Osteoblast (primary cell): Measurements from ENCODE around the gene OR1F1. TPM values are rescaled to one million over a fixed set of nuclear protein-coding genes. Genes with fewer than 3 reads are reported as not detected.

ENCODE experiments used
- DNase-seq: peaks from one replicate; pipeline ENCODE4 v3.0.0; 2011; ENCODE audit warnings: low spot score, mixed read lengths; ENCODE audit not compliant: insufficient read length; ENCODE audit errors: missing footprints
- H2AFZ ChIP-seq: 2 replicates; pipeline ENCODE4 v1.6.0; 2011; ENCODE audit warnings: mild to moderate bottlenecking, low read length
- H3K27ac ChIP-seq: 2 replicates; pipeline ENCODE4 v1.5.1; 2011; ENCODE audit warnings: mild to moderate bottlenecking, low read depth, low read length, moderate library complexity
- H3K27me3 ChIP-seq: 2 replicates; pipeline ENCODE4 v1.6.0; 2012; ENCODE audit warnings: mild to moderate bottlenecking, control low read depth, inconsistent platforms, low read length, moderate library complexity; ENCODE audit not compliant: insufficient read depth
- H3K36me3 ChIP-seq: 2 replicates; pipeline ENCODE4 v1.5.1; 2011; ENCODE audit warnings: mild to moderate bottlenecking, low read length, control low read depth, moderate library complexity; ENCODE audit not compliant: insufficient read depth
- H3K4me1 ChIP-seq: 2 replicates; pipeline ENCODE4 v1.5.1; 2011; ENCODE audit warnings: mild to moderate bottlenecking, low read length, control low read depth, moderate library complexity; ENCODE audit not compliant: insufficient read depth
- H3K4me2 ChIP-seq: 2 replicates; pipeline ENCODE4 v1.6.0; 2011; ENCODE audit warnings: mild to moderate bottlenecking, low read length; ENCODE audit not compliant: insufficient read depth
- H3K4me3 ChIP-seq: fragments of 200-600 bp; sonication (generic); 3 replicates; pipeline ENCODE4 v1.5.1; 2012; ENCODE audit warnings: mild to moderate bottlenecking, low read length, inconsistent platforms; ENCODE audit not compliant: insufficient read depth
- H3K79me2 ChIP-seq: 2 replicates; pipeline ENCODE4 v1.6.0; 2012; ENCODE audit warnings: mild to moderate bottlenecking, low read length, control low read depth, inconsistent platforms; ENCODE audit not compliant: insufficient read depth
- H3K9me3 ChIP-seq: 2 replicates; pipeline ENCODE4 v1.5.1; 2011; ENCODE audit warnings: low read depth, low read length, control low read depth
- H4K20me1 ChIP-seq: 2 replicates; pipeline ENCODE4 v1.6.0; 2012; ENCODE audit warnings: mild to moderate bottlenecking, low read length, control low read depth; ENCODE audit not compliant: insufficient read depth
- CTCF ChIP-seq: IDR thresholded peaks from 2 replicates; pipeline ENCODE4 v1.5.1; 2011; ENCODE audit warnings: mild to moderate bottlenecking, low read depth, low read length, moderate library complexity; ENCODE audit errors: extremely low read depth
- total RNA-seq: library from RNA; depleted of rRNA; stranded (reverse); fragments of >200 nt; gene quantifications from 2 replicates; pipeline ENCODE4 v1.2.3, GENCODE V29; 2012

Gene OR1F1
- total RNA-seq, 1 donor: 0.36 TPM

GRCh38 chr16:3149193-3149530 is 38.8 kb upstream of the OR1F1 start:
- Histone ChIP-seq H2AFZ (no peak overlapping the region), H3K4me1 (peaks cover 4% of the 10 kb centered on the region), H3K4me2 (peak overlapping the region; percentile 95), H3K4me3 (peak overlapping the region; percentile 80), H3K9me3 (no peaks in the 10 kb centered on the region), H3K27me3 (no peaks in the 10 kb centered on the region), H4K20me1 (no peaks in the 10 kb centered on the region), H3K79me2 (no peaks in the 10 kb centered on the region), H3K36me3 (no peaks in the 10 kb centered on the region), H3K27ac (no peak overlapping the region)
- TF ChIP-seq CTCF: no peak
- peak; percentile 58 for DNase-seq

- H3K4me3 ChIP-seq: peak overlapping the region; percentile 80
- peak overlapping the region; percentile 95 for H3K4me2 ChIP-seq
- TF ChIP-seq CTCF: peak; percentile 32
- peak overlapping the region; percentile 84 for H2AFZ ChIP-seq
- no peaks in the 10 kb centered on the region for H3K9me3 ChIP-seq
- H3K36me3 ChIP-seq: no peaks in the 10 kb centered on the region
- no peaks in the 10 kb centered on the region for H4K20me1 ChIP-seq
- H3K27me3 ChIP-seq: no peaks in the 10 kb centered on the region
- no peaks in the 10 kb centered on the region for H3K79me2 ChIP-seq
- no peak overlapping the region for H3K27ac ChIP-seq
- peaks cover 4% of the 10 kb centered on the region for H3K4me1 ChIP-seq
- DNase-seq: peak; percentile 95
Observed at GRCh38 chr16:3149630-3150345, 38.2 kb upstream of the OR1F1 start.

- Histone ChIP-seq H3K27ac (peak overlapping the region; percentile 56), H3K4me1 (peaks cover 4% of the 10 kb centered on the region), H3K4me2 (peak overlapping the region; percentile 95), H4K20me1 (no peaks in the 10 kb centered on the region), H3K36me3 (no peaks in the 10 kb centered on the region), H3K27me3 (no peaks in the 10 kb centered on the region), H2AFZ (peak overlapping the region; percentile 84), H3K4me3 (peak overlapping the region; percentile 80), H3K9me3 (no peaks in the 10 kb centered on the region), H3K79me2 (no peaks in the 10 kb centered on the region)
- TF ChIP-seq CTCF: no peak
- peak; percentile 100 for DNase-seq
Observed at GRCh38 chr16:3150346-3151218, 37.4 kb upstream of the OR1F1 start.

GRCh38 chr16:3152027-3152276 is 36.1 kb upstream of the OR1F1 start:
- H3K79me2 ChIP-seq: no peaks in the 10 kb centered on the region

More at GRCh38 chr16:3152027-3152276, 36.1 kb upstream of the OR1F1 start:
- Histone ChIP-seq H3K4me3 (peak overlapping the region; percentile 79), H2AFZ (peak overlapping the region; percentile 97), H3K9me3 (no peaks in the 10 kb centered on the region), H3K27ac (peak overlapping the region; percentile 50), H4K20me1 (no peaks in the 10 kb centered on the region), H3K4me1 (peaks cover 4% of the 10 kb centered on the region), H3K4me2 (peak overlapping the region; percentile 95), H3K36me3 (no peaks in the 10 kb centered on the region), H3K27me3 (no peaks in the 10 kb centered on the region)
- no peak for DNase-seq
- no peak for TF ChIP-seq CTCF
